HG02642 (cell line): Measurements from ENCODE around the gene PEX11G.
"Not testable (repeated sequence)": the region's sequence is repeated elsewhere in the genome, so short reads cannot be mapped to it uniquely, and the experiment has no call there.

Source experiments
- ATAC-seq: cut with Tn5 transposase; IDR thresholded peaks from one replicate; pipeline ENCODE4 v1.9.1; 2021; ENCODE audit warnings: mild to moderate bottlenecking; ENCODE audit not compliant: unreplicated experiment, poor library complexity

The PEX11G gene

DNA sequence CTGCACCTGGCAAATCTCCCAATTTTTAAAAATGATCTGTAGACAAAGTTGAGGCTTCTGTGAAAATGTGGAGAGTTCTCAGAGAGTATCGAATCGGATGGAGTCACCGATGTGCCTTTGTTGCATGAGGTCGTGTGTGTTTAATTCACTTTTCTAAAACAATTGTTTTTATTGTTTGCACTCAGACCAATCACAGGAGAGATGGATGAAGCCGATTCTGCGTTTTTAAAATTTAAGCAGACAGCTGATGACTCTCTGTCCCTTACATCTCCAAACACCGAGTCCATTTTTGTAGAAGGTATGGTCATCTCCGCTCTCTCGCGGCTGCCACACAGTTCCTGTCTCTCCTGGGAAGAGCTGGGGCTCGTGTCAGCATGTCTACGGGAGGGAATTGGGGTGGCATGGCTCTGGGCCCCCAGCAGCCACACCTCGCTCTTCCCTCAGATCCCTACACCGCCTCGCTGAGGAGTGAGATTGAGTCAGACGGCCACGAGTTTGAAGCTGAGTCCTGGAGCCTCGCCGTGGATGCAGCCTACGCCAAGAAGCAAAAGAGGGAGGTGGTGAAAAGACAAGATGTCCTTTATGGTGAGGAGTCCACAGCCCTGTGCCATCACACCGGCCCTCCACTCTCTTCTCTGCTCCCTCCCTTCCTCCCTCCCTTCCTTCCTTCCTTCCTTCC lies 47.2 kb downstream of the PEX11G start:
- no peak for ATAC-seq

- no peak for ATAC-seq
Observed at GRCh38 chr19:7440188-7440975, 48.5 kb downstream of the PEX11G start.

DNA sequence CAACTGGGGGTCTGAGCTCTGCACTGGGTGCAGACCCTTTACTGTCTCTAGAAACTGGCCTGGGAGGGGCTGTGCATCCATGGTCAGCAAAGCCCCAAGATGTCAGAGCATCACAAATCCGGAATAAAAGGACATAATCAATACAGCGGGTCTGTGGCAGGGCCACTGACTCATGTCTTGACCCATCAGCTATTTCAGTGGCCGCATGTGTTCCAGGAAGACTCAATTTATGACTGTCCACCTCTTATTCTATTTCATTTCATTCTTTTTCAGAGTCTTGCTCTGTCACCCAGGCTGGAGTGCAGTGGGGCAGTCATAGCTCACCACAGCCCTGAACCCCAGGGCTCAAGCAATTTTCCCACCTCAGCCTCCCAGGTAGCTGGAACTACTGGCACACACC lies 53.2 kb downstream of the PEX11G start:
- no peak for ATAC-seq

DNA sequence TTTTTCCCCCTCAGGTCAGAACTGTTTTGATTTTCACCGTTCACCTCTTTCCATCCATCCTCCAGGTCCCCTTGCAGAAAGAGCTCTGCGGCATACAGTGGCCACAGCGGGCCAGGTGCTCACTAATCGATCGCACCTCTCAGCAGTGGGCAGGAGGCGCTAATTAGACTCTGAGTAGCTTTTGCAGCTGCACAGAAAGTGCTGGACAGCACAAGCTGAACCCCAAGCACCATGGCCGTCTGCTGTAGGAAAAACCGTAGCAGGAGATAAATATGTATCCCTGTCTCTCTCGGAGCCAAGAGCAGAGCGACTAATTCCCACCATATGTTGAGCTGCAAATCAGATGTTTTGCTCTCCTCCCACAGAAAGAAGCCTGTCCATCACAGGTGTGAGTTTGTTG lies 54.4 kb downstream of the PEX11G start:
- ATAC-seq, result no peak

- ATAC-seq, result not testable (repeated sequence)
Observed at GRCh38 chr19:7433456-7433855, 55.4 kb downstream of the PEX11G start.

- ATAC-seq, result no peak
Observed at GRCh38 chr19:7429638-7430282, 59.1 kb downstream of the PEX11G start.

DNA sequence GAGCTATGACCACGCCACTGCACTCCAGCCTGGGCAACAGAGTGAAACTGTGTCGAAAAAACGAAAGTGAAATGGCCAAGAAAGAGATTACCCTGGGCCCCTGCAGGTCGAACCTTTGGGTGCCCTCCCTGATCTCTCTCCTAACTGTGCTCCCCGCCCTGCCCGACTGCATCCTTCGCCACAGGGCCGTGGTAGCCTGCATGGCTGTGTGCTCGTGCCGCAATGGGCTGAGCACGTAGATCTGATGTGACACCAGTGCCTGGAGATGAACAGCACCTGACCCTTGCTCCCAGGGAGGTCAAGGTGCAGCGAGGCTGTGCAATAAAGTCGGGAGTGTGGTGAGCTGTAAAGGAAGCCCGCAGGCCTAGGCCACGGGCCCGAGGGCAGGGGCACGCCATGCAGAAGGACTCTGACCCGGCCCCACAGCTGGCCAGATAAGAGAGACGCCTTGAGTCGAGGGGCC lies 60.2 kb downstream of the PEX11G start:
- ATAC-seq, result no peak

GRCh38 chr19:7427944-7428343 lies 60.9 kb downstream of the PEX11G start:
- no peak for ATAC-seq

GRCh38 chr19:7426986-7427385 lies 61.8 kb downstream of the PEX11G start:
- ATAC-seq, result no peak
